Activated T-cell treated with anti-CD3 and anti-CD28 coated beads for 1 hour (primary cell): ENCODE results near the gene LIMK2.

Experiments
- DNase-seq: peaks from one replicate; pipeline ENCODE4 v3.0.0-alpha.2; 2020; ENCODE audit warnings: low read depth

LIMK2 gene

DNA sequence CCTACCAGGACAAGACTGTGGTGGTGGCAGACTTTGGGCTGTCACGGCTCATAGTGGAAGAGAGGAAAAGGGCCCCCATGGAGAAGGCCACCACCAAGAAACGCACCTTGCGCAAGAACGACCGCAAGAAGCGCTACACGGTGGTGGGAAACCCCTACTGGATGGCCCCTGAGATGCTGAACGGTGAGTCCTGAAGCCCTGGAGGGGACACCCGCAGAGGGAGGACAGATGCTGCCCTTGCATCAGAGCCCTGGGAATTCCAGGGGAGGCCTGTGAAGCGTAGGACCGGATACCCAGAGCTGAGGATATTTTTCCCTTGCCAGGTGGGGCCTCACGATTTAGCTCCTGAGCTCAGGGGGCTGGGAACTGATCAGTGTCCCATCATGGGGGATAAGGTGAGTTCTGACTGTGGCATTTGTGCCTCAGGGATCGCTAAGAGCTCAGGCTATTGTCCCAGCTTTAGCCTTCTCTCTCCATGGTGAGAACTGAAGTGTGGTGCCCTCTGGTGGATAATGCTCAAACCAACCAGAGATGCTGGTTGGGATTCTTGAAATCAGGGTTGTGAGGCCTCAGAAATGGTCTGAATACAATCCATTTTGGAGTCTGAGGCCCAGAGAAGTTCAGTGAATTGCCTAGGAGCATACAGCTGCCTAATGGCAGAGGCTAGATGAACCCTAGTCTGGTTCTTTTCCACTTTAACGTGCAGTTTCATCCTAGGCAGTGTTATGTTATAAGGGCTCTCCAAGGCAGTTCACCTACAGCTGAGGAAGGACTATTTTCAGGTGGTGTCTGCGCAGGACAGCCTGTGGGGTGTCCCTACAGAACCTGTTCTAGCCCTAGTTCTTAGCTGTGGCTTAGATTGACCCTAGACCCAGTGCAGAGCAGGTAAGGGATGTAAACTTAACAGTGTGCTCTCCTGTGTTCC is 60.7 kb downstream of the LIMK2 start:
- peak; percentile 48 for DNase-seq

DNA sequence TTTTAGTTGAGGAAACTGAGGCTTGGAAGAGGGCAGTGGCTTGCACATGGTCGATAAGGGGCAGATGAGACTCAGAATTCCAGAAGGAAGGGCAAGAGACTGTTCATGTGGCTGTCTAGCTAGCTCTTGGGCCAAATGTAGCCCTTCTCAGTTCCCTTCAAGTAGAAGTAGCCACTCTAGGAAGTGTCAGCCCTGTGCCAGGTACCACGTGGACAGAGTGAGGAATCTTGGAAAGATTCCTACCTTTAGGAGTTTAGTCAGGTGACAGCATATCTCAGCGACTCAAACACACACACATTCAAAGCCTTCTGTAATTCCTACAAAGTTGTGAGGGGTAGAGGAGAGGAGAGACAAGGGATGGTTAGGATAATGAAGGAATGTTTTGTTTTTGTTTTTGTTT is 61.9 kb downstream of the LIMK2 start:
- DNase-seq: no peak

DNA sequence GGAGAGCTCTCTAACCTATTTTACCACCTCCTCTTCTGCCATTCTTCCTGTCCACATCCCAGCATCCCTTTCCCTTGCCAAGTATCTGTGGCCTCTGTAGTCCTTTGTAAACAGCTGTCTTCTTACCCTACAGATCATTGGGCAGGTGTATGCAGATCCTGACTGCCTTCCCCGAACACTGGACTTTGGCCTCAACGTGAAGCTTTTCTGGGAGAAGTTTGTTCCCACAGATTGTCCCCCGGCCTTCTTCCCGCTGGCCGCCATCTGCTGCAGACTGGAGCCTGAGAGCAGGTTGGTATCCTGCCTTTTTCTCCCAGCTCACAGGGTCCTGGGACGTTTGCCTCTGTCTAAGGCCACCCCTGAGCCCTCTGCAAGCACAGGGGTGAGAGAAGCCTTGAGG is 62.9 kb downstream of the LIMK2 start:
- no peak for DNase-seq

DNA sequence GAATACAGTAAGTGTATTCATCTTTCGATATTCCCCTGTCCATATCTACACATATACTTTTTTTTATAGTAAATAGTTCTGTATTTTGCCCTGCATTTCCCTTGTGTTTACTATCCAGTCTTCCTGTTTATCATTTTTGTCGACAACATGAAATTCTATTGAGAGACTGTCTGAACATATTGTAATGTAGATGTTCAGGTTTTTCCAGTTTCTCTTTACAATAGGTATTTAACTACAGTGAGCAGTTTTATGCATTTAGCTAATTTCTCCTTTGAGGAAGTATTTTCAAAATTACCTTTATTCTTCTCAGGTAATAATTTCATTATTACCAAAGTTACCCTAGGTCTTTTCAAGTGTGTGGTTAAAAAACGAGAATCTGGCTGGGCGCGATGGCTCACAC is 63.5 kb downstream of the LIMK2 start:
- DNase-seq: no peak

DNA sequence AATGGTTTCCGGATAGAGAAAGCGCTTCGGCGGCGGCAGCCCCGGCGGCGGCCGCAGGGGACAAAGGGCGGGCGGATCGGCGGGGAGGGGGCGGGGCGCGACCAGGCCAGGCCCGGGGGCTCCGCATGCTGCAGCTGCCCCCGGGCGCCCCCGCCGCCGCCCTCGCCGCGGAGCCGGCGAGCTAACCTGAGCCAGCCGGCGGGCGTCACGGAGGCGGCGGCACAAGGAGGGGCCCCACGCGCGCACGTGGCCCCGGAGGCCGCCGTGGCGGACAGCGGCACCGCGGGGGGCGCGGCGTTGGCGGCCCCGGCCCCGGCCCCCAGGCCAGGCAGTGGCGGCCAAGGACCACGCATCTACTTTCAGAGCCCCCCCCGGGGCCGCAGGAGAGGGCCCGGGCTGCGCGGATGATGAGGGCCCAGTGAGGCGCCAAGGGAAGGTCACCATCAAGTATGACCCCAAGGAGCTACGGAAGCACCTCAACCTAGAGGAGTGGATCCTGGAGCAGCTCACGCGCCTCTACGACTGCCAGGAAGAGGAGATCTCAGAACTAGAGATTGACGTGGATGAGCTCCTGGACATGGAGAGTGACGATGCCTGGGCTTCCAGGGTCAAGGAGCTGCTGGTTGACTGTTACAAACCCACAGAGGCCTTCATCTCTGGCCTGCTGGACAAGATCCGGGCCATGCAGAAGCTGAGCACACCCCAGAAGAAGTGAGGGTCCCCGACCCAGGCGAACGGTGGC is 64.5 kb downstream of the LIMK2 start:
- no peak for DNase-seq

DNA sequence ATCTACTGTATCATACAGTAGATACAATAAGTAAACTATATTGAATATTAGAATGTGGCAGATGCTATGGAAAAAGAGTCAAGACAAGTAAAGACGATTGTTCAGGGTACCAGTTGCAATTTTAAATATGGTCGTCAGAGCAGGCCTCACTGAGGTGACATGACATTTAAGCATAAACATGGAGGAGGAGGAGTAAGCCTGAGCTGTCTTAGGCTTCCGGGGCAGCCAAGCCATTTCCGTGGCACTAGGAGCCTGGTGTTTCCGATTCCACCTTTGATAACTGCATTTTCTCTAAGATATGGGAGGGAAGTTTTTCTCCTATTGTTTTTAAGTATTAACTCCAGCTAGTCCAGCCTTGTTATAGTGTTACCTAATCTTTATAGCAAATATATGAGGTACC is 65.6 kb downstream of the LIMK2 start:
- no peak for DNase-seq

DNA sequence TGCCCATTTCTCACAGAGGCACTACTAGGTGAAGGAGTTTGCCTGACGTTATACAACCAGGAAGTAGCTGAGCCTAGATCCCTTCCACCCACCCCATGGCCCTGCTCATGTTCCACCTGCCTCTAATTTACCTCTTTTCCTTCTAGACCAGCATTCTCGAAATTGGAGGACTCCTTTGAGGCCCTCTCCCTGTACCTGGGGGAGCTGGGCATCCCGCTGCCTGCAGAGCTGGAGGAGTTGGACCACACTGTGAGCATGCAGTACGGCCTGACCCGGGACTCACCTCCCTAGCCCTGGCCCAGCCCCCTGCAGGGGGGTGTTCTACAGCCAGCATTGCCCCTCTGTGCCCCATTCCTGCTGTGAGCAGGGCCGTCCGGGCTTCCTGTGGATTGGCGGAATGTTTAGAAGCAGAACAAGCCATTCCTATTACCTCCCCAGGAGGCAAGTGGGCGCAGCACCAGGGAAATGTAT is 66.1 kb downstream of the LIMK2 start:
- DNase-seq: no peak

DNA sequence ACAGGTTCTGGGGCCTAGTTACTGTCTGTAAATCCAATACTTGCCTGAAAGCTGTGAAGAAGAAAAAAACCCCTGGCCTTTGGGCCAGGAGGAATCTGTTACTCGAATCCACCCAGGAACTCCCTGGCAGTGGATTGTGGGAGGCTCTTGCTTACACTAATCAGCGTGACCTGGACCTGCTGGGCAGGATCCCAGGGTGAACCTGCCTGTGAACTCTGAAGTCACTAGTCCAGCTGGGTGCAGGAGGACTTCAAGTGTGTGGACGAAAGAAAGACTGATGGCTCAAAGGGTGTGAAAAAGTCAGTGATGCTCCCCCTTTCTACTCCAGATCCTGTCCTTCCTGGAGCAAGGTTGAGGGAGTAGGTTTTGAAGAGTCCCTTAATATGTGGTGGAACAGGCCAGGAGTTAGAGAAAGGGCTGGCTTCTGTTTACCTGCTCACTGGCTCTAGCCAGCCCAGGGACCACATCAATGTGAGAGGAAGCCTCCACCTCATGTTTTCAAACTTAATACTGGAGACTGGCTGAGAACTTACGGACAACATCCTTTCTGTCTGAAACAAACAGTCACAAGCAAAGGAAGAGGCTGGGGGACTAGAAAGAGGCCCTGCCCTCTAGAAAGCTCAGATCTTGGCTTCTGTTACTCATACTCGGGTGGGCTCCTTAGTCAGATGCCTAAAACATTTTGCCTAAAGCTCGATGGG is 66.7 kb downstream of the LIMK2 start:
- DNase-seq: no peak

DNA sequence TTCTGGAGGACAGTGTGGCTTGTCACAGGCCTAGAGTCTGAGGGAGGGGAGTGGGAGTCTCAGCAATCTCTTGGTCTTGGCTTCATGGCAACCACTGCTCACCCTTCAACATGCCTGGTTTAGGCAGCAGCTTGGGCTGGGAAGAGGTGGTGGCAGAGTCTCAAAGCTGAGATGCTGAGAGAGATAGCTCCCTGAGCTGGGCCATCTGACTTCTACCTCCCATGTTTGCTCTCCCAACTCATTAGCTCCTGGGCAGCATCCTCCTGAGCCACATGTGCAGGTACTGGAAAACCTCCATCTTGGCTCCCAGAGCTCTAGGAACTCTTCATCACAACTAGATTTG is 67.2 kb downstream of the LIMK2 start:
- DNase-seq: no peak

DNA sequence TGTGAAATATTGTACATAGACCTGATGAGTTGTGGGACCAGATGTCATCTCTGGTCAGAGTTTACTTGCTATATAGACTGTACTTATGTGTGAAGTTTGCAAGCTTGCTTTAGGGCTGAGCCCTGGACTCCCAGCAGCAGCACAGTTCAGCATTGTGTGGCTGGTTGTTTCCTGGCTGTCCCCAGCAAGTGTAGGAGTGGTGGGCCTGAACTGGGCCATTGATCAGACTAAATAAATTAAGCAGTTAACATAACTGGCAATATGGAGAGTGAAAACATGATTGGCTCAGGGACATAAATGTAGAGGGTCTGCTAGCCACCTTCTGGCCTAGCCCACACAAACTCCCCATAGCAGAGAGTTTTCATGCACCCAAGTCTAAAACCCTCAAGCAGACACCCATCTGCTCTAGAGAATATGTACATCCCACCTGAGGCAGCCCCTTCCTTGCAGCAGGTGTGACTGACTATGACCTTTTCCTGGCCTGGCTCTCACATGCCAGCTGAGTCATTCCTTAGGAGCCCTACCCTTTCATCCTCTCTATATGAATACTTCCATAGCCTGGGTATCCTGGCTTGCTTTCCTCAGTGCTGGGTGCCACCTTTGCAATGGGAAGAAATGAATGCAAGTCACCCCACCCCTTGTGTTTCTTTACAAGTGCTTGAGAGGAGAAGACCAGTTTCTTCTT is 67.9 kb downstream of the LIMK2 start:
- no peak for DNase-seq

DNA sequence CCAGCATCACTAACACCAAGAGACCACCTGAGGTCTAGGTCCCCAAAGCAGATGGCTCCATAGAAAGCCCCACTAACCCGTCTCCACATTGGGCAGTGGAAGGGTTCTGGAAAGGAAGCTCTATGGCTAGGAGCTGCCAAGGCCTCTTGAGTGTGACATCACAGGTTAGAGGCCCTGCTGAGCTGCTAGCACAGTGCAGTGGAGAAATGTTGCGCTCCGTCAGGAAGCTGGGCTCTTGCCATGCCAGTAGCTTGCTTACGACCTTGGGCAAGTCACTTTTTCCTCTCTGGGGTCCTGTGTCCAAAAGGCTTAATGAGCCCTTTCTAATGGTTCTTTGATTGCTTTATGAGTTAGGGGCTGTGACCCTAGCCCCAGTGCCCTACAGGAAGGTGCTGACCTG is 69.6 kb downstream of the LIMK2 start:
- no peak for DNase-seq

DNA sequence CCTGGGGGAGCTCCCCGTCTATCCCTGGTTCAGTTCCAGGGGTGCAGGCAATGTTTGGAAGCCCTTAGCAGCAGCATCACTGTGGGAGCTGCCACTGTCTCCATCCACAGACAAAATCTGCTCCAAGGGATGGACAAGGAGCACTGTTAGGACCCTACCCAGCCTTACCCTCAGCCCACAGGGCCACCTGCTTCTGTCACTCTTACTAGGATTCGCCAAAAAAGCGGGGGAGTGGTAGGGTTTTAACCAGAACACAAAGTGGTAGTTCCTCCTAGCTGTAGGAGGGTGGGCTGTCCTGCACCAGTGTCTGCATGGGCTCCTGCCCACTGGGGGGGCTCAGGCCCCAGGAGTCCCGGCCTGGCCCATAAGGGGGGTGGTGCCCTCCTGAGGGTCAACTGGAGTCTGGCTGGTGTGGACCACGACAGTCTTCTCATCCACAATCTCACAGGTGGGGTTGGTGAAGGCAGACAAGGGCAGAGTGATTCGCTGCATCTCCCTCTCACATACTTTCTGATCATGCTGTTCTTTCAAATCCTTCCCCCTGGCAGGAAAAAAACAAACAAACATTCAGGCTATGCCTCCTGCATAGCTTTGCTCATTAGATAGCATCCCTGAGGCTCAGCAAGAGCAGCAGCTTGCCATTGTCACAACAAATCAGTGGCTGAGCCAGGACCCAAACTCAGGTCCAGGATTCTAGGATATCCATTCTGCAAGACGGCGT is 70.8 kb downstream of the LIMK2 start:
- no peak for DNase-seq

DNA sequence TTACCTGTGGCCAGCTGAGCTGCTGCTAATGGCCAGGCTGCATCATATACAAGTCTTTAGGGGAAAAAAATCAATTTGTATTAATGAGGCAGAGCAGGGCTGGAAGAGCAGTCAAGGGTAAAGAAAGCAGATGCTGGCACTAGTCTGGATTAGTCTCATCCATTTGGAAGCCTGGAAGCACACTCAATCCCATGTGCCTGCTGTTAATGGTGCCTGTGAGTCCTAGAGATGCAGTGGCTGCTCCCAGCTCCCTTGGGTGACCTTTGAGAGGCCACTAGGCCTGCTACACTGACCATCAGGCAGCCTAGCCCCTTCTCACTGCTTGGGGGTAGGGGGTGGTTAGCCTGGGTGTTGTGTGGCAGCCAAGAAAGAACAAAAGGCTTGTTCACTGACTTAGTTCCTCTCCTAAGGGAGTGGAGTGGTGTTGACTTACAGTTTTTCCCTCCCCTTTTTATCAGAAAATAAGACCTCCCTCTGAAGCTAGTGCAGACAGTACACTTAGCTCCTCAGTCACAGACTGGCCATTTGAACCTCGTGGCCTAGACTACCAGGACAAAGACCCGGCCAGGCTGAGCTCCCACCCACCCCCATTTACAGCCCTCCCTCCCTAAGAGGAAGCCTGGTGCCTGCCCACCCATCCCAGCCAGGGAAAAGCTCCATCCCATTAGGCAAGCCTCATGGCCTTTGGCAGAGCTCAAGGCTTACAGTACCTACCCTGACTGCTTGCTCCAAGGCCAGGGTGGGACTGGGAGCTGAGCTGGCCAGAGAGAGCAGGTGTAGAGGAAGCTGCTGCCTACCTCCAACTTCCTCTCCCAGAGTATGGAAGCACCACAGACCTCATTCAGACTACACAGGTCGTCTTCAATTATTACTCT is 72.4 kb downstream of the LIMK2 start:
- no peak for DNase-seq

DNA sequence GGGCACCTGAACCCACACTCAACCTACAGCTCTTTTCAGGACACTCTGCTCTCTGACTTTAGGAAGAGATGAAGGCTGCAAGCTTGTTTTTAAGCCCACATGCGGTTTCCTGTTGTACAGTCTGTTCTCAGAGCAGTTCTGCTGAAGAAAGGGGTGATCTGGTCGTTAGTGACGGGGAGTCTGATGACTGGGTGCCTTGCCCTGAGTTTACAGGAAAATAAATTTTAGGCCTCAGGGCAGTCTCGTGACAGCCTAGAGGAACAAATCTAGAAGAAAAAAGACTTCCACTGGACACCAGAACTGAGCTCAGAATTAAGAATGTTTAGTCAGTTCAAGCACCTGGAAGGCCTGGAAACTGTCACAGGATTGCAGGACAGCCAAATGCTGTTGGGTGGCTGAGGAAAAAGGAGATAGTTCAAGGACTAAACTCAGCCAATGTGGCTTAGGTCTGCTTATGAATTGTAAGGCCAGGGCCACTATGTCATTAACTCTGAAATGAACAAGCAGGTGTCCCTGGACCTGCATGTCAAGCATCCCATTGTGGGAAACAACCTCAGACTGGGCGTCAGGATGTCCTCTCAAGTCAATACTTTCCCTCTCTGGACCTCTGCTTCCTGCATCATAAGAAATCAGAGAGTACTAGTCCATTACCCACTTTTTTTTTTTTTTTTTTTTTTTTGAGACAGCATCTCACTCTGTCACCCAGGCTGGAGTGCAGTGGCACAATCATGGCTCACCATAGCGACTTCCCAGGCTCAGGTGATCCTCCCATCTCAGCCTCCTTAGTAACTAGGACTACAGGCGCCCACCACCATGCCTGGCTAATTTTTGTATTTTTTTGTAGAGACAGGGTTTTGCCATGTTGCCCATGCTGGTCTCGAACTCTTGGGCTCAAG is 74.5 kb downstream of the LIMK2 start:
- no peak for DNase-seq

DNA sequence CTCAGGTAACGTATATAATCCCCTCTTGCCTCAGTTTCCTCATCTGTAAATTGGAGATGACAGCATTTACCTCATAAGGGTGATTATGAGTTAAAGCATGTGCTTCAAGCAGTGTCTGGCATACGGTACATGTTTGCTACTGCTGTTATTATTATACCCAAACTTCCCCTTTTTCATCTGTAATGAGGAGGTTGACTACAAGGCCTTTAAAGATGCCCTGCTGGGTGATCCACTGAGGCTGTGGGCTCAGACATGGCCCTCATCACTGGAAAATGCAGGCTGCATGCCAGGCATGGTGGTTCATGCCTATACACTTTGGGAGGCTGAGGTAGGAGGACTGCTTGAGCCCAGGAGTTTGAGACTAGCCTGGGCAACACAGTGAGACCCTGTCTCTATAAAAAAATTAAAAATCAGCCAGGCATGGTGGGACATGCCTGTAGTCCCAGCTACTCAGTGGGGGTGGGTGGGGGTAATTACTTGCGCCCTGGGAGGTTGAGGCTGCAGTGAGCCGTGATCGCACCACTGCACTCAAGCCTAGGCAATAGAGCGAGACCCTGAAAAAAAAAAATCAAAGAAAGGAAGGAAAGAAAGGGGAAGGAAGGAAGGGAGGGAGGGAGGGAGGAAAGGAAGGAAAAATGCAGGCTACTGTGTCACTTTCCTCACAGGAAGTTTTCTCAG is 75.9 kb downstream of the LIMK2 start:
- no peak for DNase-seq

DNA sequence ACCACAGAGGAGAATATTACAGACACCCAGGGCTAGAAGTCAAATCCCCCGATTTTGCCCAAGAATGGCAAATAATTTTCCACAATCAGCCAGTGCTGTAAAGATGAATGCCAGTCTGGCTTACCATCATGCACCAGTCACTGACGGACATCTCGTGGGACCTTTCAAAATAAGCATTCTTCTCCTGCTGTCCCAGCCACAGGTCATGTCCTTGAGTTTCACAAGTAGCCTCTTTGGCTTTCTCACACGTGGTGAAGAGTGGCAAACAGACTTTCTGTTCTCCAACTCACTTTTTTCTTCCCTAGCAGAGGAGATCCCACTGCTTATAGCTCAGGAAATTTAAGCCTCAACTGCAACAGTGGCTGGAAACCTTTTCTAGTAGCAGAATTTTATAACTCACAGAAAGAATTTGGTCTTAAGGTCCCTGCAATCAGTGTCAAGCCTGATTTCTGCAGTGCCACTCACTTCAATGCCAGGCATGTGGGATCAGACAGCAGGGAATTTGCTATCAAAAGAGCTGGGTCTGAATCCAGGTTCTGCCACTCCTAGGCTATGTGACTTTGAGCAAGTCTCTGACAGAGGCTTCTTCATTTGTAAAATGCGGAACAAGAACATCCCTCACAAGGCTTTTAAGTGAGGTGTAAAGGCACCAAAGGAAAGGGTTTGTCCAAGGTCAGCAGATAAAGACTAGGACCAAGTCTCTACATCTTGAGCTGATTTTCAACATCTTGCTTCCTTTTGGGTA is 76.6 kb downstream of the LIMK2 start:
- no peak for DNase-seq

DNA sequence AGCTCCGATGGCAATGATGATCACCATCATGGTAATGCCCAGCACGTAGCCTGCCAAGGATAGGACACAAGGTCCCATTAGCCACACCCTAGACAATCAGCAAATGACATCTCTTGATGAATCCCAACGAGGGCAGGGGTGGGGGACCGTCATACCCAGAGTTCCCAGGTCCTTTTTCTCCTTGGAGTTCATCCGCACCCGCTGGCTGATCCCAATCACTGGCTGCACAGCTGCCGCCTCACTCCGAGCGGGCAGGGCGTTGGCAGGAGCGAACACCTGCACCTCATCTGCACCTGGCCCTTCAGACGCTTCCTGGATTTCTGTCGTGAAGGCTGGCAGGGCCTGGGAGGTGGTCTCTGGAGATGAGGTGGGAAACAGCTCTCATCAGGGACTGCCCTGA is 77.2 kb downstream of the LIMK2 start:
- DNase-seq: no peak
